GM23338 (cell line): ENCODE data around the gene OXER1.

Experiments
- CREB1 ChIP-seq: fragments of 250-450 bp; sonication (Bioruptor Pico); IDR thresholded peaks from 2 replicates; pipeline ENCODE4 v1.5.0; 2020; ENCODE audit warnings: low read depth, mild to moderate bottlenecking, moderate library complexity
- EZH2 ChIP-seq: fragments of 200-600 bp; sonication (generic); IDR thresholded peaks from one replicate; pipeline ENCODE4 v1.8.0; 2017; ENCODE audit warnings: antibody characterized with exemption, mild to moderate bottlenecking, low read depth; ENCODE audit not compliant: unreplicated experiment
- EZH2phosphoT487 ChIP-seq: fragments of 200-600 bp; sonication (generic); IDR thresholded peaks from one replicate; pipeline ENCODE4 v1.8.1; 2018; ENCODE audit warnings: antibody characterized with exemption; ENCODE audit not compliant: unreplicated experiment
- NANOG ChIP-seq: IDR thresholded peaks from 2 replicates; pipeline ENCODE4 v1.6.1; 2016; ENCODE audit warnings: antibody characterized with exemption, borderline replicate concordance
- POLR2AphosphoS5 ChIP-seq: IDR thresholded peaks from 2 replicates; pipeline ENCODE4 v1.6.1; 2016; ENCODE audit warnings: antibody characterized with exemption, low read depth
- REST ChIP-seq: IDR thresholded peaks from one replicate; pipeline ENCODE4 v1.6.1; 2018; ENCODE audit warnings: antibody characterized with exemption; ENCODE audit not compliant: unreplicated experiment
- TF ChIP-seq, protein P1 (sequence below), 2 experiments: fragments of 200-600 bp in 1 of 2; sonication (generic) in 1 of 2; conservative IDR thresholded peaks; 2 replicates each; pipeline versions ENCODE4 v1.5.1 to v1.6.1; 2016 to 2017; ENCODE audit warnings: antibody characterized with exemption in 2 of 2, low read depth in 2 of 2, mild to moderate bottlenecking in 2 of 2, moderate library complexity in 1 of 2

GRCh38 chr2:42804338-42804737 is 40.4 kb upstream of the OXER1 start:
- TF ChIP-seq, protein P1, sequence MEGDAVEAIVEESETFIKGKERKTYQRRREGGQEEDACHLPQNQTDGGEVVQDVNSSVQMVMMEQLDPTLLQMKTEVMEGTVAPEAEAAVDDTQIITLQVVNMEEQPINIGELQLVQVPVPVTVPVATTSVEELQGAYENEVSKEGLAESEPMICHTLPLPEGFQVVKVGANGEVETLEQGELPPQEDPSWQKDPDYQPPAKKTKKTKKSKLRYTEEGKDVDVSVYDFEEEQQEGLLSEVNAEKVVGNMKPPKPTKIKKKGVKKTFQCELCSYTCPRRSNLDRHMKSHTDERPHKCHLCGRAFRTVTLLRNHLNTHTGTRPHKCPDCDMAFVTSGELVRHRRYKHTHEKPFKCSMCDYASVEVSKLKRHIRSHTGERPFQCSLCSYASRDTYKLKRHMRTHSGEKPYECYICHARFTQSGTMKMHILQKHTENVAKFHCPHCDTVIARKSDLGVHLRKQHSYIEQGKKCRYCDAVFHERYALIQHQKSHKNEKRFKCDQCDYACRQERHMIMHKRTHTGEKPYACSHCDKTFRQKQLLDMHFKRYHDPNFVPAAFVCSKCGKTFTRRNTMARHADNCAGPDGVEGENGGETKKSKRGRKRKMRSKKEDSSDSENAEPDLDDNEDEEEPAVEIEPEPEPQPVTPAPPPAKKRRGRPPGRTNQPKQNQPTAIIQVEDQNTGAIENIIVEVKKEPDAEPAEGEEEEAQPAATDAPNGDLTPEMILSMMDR (conservative IDR thresholded peaks at IDR 0.05; ENCODE audit: low read depth in 2 of 2): no peak
- TF ChIP-seq POLR2AphosphoS5: no peak
- no peak for TF ChIP-seq REST
- no peak for TF ChIP-seq EZH2phosphoT487
- TF ChIP-seq CREB1 (CRISPR knock-in tag): no peak
- TF ChIP-seq EZH2: no peak
- no peak for TF ChIP-seq NANOG
